ENCODE measurements around the gene GUCY1A2. TPM values are rescaled to one million over a fixed set of nuclear protein-coding genes. Genes with fewer than 3 reads are reported as not detected.
"Not testable (repeated sequence)": the region's sequence is repeated elsewhere in the genome, so short reads cannot be mapped to it uniquely, and the experiment has no call there.

The GUCY1A2 gene
- total RNA-seq, 2 donors from 2014 or later: 0.04 TPM; not detected in 1

DNA sequence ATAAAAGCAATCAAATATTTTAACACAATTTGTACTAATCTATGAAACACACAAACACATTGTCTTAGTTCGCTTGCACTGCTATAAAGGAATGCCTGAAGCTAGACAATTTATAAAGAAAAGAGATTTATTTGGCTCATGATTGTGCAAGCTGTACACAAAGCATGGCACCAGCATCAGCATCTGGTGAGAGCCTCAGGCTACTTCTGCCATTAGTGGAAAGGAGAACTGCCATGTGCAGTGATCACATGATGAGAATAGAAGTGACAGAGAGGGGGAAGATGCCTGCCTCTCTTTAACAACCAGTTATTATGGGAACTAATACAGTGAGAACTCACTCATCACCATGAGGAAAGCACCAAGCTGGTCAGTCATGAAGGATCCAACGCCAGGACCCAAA is 105.1 kb downstream of the GUCY1A2 start:
- no peaks in the 10 kb centered on the region for H3K36me3 Mint-ChIP-seq
- no peak for ATAC-seq
- H3K27ac Mint-ChIP-seq: no peak overlapping the region
- no peak for DNase-seq (ENCODE audit: low spot score in 2 of 2)
- peaks cover 3 to 10% of the 10 kb centered on the region in 2 donors for H3K9me3 Mint-ChIP-seq

DNA sequence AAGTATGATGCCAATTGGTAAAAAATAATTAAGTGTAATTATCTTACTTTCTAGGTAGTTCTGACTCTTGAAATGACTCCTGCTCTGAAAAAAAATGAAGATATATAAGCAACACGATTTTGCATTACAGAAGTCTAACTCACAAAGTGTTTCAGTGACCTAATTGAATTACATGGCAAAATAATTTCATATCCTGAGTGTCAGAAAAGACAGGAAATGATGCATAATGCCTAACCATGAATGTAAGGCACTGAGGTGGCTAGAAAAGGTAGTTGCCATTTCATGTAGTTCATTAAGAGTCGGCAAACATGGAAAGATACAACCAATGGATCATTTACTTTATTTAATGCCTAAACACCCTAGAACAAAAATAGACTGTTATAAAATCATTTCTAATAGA is 113.5 kb downstream of the GUCY1A2 start:
- DNase-seq (ENCODE audit: low spot score in 2 of 2) (no peak), ATAC-seq (no peak)
- Mint-ChIP-seq H3K36me3 (no peaks in the 10 kb centered on the region), H3K27ac (no peak overlapping the region), H3K9me3 (peaks cover 0 to 7% of the 10 kb centered on the region in 2 donors)

DNA sequence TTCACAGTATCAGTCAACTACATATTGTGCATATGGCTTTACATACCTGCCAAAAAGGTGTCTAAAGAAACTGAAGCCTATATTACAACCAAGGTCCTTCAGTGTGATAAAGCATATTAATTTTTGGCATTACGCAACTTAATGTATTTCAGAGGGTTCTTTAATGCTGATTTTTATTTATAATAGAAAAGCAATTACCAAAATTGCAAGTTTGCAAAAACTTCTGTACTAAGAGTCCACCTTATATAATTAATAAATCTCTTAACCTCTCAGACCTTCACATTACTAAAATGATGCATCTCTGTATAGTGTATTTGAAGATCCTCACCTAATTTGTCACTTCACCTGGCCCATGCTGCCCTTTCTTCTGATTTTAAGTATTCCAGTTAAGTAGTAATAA is 128.6 kb downstream of the GUCY1A2 start:
- Mint-ChIP-seq H3K9me3 (peaks cover 5 to 16% of the 10 kb centered on the region in 2 donors), H3K36me3 (no peaks in the 10 kb centered on the region), H3K27ac (no peak overlapping the region)
- DNase-seq (ENCODE audit: low spot score in 2 of 2): no peak
- no peak for ATAC-seq

DNA sequence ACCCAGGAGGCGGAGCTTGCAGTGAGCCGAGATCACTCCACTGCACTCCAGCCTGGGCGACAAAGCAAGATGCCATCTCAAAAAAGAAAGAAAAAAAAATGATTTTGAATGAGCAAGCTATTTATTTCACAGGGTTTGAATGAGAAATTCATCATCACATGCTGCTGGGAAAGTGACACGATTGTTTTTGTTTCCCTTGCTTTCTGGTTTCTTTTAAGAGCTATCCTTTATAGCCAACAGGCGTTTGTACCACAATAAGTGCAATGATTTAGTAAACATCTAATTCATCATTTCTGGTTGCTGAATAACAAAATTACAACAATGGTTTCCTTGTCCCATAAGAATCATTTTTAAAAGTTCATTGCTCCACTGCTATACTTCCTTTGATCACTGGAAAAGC is 129.9 kb downstream of the GUCY1A2 start:
- Mint-ChIP-seq H3K9me3 (peaks cover 14 to 21% of the 10 kb centered on the region in 2 donors), H3K27ac (no peak overlapping the region), H3K36me3 (no peaks in the 10 kb centered on the region)
- ATAC-seq (no peak), DNase-seq (ENCODE audit: low spot score in 2 of 2) (no peak)

DNA sequence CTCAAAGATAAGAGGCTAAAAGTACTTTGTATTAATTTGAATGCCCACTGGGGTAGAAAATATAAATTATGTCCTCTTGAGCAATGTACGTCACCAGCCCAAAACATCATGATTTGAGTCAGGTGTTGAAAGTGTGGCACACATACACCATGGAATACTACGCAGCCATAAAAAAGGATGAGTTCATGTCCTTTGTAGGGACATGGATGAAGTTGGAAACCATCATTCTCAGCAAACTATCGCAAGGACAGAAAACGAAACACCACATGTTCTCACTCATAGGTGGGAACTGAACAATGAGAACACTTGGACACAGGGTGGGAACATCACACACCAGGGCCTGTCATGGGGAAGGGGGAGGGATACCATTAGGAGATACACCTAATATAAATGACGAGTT is 134.6 kb downstream of the GUCY1A2 start:
- peaks cover 23 to 27% of the 10 kb centered on the region in 2 donors for H3K9me3 Mint-ChIP-seq
- H3K27ac Mint-ChIP-seq; ATAC-seq; DNase-seq (ENCODE audit: low spot score in 2 of 2); H3K36me3 Mint-ChIP-seq: not testable (repeated sequence)

DNA sequence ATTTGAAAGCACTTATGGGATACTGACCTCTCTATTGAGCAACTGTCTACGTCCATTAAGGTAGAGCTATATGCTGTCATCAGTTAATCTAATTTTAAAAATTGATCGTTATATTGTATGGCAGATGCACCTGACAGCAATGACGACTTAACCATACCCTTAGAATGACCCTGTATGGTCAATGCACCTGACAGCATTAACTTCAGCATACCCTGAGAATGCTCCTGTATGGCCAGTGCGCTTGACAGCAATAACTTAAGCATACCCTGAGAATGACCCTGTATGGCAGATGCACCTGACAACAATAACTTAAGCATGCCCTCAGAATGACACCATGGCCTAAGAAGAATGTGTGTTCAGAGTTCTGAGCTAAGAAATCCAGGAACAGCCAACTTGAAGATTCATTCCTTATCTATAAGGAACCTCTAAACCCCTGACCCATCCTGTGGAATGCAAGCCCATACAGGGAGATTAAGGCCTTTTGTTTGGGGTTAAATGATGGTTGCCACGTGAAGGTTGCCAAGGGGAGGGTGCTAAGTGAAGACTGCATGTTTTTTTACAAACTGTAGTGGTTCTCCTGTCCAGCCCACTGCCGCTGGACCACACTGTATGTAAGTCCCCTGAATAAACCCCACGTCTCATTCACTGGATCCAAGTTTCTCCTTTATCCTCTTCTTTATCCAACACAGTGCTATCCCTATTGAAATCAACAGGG is 138.3 kb downstream of the GUCY1A2 start:
- Mint-ChIP-seq H3K9me3 (peaks cover 27% of the 10 kb centered on the region in 2 donors), H3K27ac (no peak overlapping the region)

GRCh38 chr11:106879029-106879428 is 139.2 kb downstream of the GUCY1A2 start:
- Mint-ChIP-seq H3K36me3 (no peaks in the 10 kb centered on the region), H3K27ac (no peak overlapping the region), H3K9me3 (peaks cover 23 to 24% of the 10 kb centered on the region in 2 donors)
- DNase-seq (ENCODE audit: low spot score in 2 of 2) (no peak), ATAC-seq (no peak)

More for the DNA sequence above, 138.3 kb downstream of the GUCY1A2 start:
- no peak for ATAC-seq
- H3K36me3 Mint-ChIP-seq: no peaks in the 10 kb centered on the region
- DNase-seq (ENCODE audit: low spot score in 2 of 2): no peak

GRCh38 chr11:106875013-106875412 is 143.3 kb downstream of the GUCY1A2 start:
- no peak for ATAC-seq
- H3K27ac Mint-ChIP-seq: no peak overlapping the region
- H3K36me3 Mint-ChIP-seq: no peaks in the 10 kb centered on the region
- no peak for DNase-seq (ENCODE audit: low spot score in 2 of 2)
- peaks cover 18 to 19% of the 10 kb centered on the region in 2 donors for H3K9me3 Mint-ChIP-seq

DNA sequence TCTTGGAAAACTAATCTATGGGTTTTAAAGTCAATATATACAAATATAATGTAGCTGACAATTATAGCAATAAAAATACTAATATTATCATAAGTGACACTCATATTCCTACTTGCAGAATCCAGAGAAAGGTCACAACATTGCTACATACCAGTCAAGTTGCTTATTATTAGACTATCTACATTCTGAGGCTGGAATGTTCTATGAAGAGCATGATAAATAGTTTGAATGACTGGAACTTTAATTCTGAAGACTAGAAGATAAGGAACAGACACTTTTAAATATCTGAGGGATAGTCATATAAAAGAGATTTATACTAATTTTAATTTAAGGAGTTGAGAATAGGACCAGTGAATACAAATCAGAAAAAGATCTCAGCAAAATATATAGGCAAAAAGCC is 146.0 kb downstream of the GUCY1A2 start:
- Mint-ChIP-seq H3K27ac (no peak overlapping the region), H3K9me3 (peaks cover 10 to 15% of the 10 kb centered on the region in 2 donors), H3K36me3 (no peaks in the 10 kb centered on the region)
- DNase-seq (ENCODE audit: low spot score in 2 of 2): no peak
- ATAC-seq: no peak

DNA sequence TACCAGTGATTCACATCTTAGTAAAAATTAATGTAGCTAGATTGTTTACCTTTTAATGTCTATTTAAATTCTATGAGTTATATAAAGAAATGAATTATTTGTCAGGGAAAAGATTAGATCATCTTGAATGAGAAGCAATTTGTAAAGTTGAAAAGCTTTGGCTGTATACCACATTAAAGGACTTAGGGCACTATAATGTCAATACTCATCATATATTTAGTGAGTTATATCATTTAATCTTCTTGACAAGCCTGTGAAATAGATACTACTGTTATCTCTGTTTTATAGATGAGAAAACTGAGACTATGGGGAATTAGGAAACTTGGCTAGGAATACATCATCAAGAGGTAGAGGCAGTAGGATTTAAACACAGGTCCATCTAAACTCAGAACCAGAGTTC is 160.1 kb downstream of the GUCY1A2 start:
- peaks cover 8 to 15% of the 10 kb centered on the region in 2 donors for H3K36me3 Mint-ChIP-seq

GRCh38 chr11:106856566-106856965 is 161.7 kb downstream of the GUCY1A2 start:
- ATAC-seq (no peak), DNase-seq (ENCODE audit: low spot score in 2 of 2) (no peak)
- Mint-ChIP-seq H3K9me3 (peaks cover 27 to 38% of the 10 kb centered on the region in 2 donors), H3K36me3 (peaks cover 8 to 17% of the 10 kb centered on the region in 2 donors), H3K27ac (no peak overlapping the region)

More for the DNA sequence above, 160.1 kb downstream of the GUCY1A2 start:
- no peak overlapping the region for H3K27ac Mint-ChIP-seq
- no peak for DNase-seq (ENCODE audit: low spot score in 2 of 2)
- peaks cover 19 to 25% of the 10 kb centered on the region in 2 donors for H3K9me3 Mint-ChIP-seq
- ATAC-seq: no peak

- DNase-seq (ENCODE audit: low spot score in 2 of 2): no peak
- no peak for ATAC-seq
- Mint-ChIP-seq H3K36me3 (peaks cover 8 to 17% of the 10 kb centered on the region in 2 donors), H3K27ac (no peak overlapping the region), H3K9me3 (peaks cover 31 to 37% of the 10 kb centered on the region in 2 donors)
These were observed 163.8 kb downstream of the GUCY1A2 start for GRCh38 chr11:106854429-106854828.

GRCh38 chr11:106853850-106854401 is 164.3 kb downstream of the GUCY1A2 start:
- DNase-seq (ENCODE audit: low spot score in 2 of 2) (no peak), ATAC-seq (no peak)
- Mint-ChIP-seq H3K27ac (no peak overlapping the region), H3K9me3 (peaks cover 31 to 37% of the 10 kb centered on the region in 2 donors), H3K36me3 (peaks cover 8 to 17% of the 10 kb centered on the region in 2 donors)

GRCh38 chr11:106852779-106853178 is 165.5 kb downstream of the GUCY1A2 start:
- ATAC-seq (no peak), DNase-seq (ENCODE audit: low spot score in 2 of 2) (no peak)
- H3K36me3 Mint-ChIP-seq: peaks cover 8 to 17% of the 10 kb centered on the region in 2 donors
- H3K9me3 Mint-ChIP-seq: peaks cover 31 to 37% of the 10 kb centered on the region in 2 donors
- no peak overlapping the region for H3K27ac Mint-ChIP-seq

DNA sequence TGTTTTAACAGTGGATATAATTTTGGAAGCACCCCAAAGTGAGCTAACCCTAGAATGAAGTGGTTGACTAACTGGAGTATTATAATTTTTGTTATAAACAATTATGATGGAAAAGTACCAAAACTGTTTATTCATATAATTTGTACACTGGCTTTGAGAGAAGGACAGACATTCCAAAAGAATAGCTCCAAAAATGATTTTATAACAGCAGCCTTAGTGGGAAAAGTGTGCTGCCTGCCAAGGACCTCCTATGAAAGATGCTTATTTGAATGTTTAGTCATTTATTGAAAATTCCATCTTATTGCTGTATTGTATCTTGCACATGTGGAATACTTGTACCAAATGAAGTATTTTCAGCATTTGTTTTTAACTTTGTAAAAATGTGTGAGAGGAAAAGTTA is 169.8 kb downstream of the GUCY1A2 start:
- no peak for ATAC-seq
- H3K27ac Mint-ChIP-seq: no peak overlapping the region
- H3K9me3 Mint-ChIP-seq: peaks cover 16 to 20% of the 10 kb centered on the region in 2 donors
- no peak for DNase-seq (ENCODE audit: low spot score in 2 of 2)
- H3K36me3 Mint-ChIP-seq: peaks cover 0 to 5% of the 10 kb centered on the region in 2 donors

DNA sequence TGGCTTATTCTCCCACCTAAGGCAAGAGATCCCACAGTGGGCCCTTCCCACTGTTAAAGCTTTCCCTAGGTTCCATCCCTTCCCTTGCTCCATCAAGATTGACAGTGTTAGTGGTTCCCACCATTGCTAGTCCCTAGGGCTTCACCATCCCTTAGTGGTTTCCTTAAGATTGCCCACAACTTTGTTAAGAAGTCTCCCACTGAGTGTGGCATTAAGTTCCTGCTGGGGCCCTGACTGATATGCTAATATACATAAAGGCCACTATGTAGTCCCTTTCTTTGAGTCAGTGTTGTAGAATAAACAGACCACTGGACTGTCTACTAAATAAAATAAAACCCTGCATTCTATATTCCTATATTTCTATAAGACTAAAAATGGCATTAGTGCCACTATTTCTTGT is 176.1 kb downstream of the GUCY1A2 start:
- H3K36me3 Mint-ChIP-seq: no peaks in the 10 kb centered on the region
- no peak overlapping the region for H3K27ac Mint-ChIP-seq
- DNase-seq (ENCODE audit: low spot score in 2 of 2) (no peak), ATAC-seq (no peak)
- H3K9me3 Mint-ChIP-seq: peaks cover 10 to 14% of the 10 kb centered on the region in 2 donors

DNA sequence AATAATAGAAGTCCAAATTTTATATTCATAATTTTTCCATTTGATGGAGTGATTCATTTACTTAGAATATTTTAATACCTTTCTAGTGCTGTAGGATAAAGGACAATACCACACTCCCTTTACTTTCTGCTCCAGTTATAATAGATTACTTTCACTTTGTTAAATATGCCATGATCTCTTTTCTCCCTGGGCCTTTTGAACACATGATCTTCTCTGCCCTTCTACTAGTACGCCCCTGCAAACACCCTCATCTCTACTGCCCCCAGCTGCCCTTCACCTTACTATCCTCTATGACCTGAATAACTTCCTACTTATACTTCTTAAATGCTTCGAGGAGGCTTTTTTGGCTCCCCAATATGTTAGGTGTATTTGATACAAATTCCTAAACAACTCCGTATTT is 177.3 kb downstream of the GUCY1A2 start:
- Mint-ChIP-seq H3K27ac (no peak overlapping the region), H3K9me3 (peaks cover 12 to 14% of the 10 kb centered on the region in 2 donors), H3K36me3 (no peaks in the 10 kb centered on the region)
- ATAC-seq: no peak
- no peak for DNase-seq (ENCODE audit: low spot score in 2 of 2)

DNA sequence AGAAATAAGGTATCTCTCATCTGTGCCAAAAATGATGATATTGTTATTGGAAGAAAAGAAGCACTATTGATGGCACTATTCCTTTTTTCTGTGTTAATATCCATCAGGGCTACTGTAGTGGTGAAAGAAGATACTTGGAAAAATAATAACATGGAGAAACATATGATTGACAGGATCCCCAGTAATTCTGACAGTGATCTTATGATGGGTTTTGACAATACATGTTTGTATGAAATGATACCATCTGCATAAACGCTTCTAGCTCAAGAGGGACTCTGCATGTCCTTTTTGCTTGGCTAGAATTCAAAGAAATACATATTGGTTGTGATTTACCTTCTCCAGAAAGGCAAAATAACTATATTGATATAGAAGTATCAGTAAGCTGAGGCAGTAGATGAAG is 178.1 kb downstream of the GUCY1A2 start:
- Mint-ChIP-seq H3K27ac (no peak overlapping the region), H3K9me3 (peaks cover 15 to 18% of the 10 kb centered on the region in 2 donors), H3K36me3 (no peaks in the 10 kb centered on the region)
- DNase-seq (ENCODE audit: low spot score in 2 of 2) (no peak), ATAC-seq (no peak)
